GM12878 (cell line): Measurements from ENCODE around the gene UBE2F. TPM values are rescaled to one million over a fixed set of nuclear protein-coding genes. Genes with fewer than 3 reads are reported as not detected.

Experiments used
- BHLHE40 ChIP-seq, 2 experiments: fragments of 450-650 bp in 1 of 2; IDR thresholded peaks; 2 replicates each; pipeline ENCODE4 v1.6.1; 2011 to 2017; ENCODE audit warnings: low read depth in 2 of 2, borderline replicate concordance in 1 of 2, improper control_type of control experiment in 1 of 2, low read length in 1 of 2, mild to moderate bottlenecking in 1 of 2
- CBFB ChIP-seq: IDR thresholded peaks from 2 replicates; pipeline ENCODE4 v1.6.1; 2016; ENCODE audit warnings: antibody characterized with exemption, low read depth
- CHD1 ChIP-seq: IDR thresholded peaks from 2 replicates; pipeline ENCODE4 v1.6.1; 2012; ENCODE audit warnings: low read depth, low read length, improper control_type of control experiment
- CREM ChIP-seq: IDR thresholded peaks from 2 replicates; pipeline ENCODE4 v1.6.1; 2014; ENCODE audit warnings: antibody characterized with exemption, low read depth
- JUND ChIP-seq: IDR thresholded peaks from 2 replicates; pipeline ENCODE4 v1.6.1; 2012; ENCODE audit warnings: low read depth, mild to moderate bottlenecking, low read length, improper control_type of control experiment, moderate library complexity
- MEF2B ChIP-seq: fragments of 450-650 bp; IDR thresholded peaks from 2 replicates; pipeline ENCODE4 v1.6.1; 2018; ENCODE audit warnings: mild to moderate bottlenecking, moderate library complexity; ENCODE audit not compliant: partially characterized antibody, poor library complexity, severe bottlenecking
- ZNF384 ChIP-seq: IDR thresholded peaks from 2 replicates; pipeline ENCODE4 v1.6.1; 2012; ENCODE audit warnings: low read depth, mild to moderate bottlenecking, low read length, improper control_type of control experiment, borderline replicate concordance
- polyA plus RNA-seq, 11 experiments: library from polyadenylated mRNA; depleted of rRNA in 4 of 11; unstranded in 6 of 11; stranded (reverse) in 5 of 11; fragments of >200 nt; fragmentation: Nextera tagmentation in 4 of 11; fragmentation: Illumina TruSeq in 1 of 11; extraction: Ambion mirVana in 4 of 11; extraction: Trizol in 1 of 11; gene quantifications; 1 replicate in 1 of 11; 2 replicates in 10 of 11; pipeline versions ENCODE4 v1.2.1 to v1.2.3, GENCODE V29; 2011 to 2016; ENCODE audit warnings: inconsistent platforms in 2 of 11, missing spikeins in 2 of 11, low read depth in 1 of 11
- total RNA-seq, 4 experiments: library from RNA; depleted of rRNA in 3 of 4; stranded (reverse); fragments of >200 nt in 3 of 4; fragmentation: Illumina TruSeq in 1 of 4; extraction: Trizol in 1 of 4; gene quantifications; 2 replicates each; pipeline versions ENCODE4 v1.2.1 to v1.2.3, GENCODE V29; 2013 to 2021
- TF ChIP-seq, protein P1 (sequence below): fragments of 450-650 bp; IDR thresholded peaks from 2 replicates; pipeline ENCODE4 v1.6.1; 2018; ENCODE audit warnings: borderline replicate concordance, mild to moderate bottlenecking; ENCODE audit not compliant: partially characterized antibody
- TF ChIP-seq, protein P2 (sequence below): fragments of 450-650 bp; IDR thresholded peaks from 2 replicates; pipeline ENCODE4 v1.6.1; 2016; ENCODE audit warnings: mild to moderate bottlenecking

UBE2F gene
- total and polyA plus RNA-seq, 10 of the 15 experiments (the other 5 are each of a cell fraction or from before 2014, with no cell fraction given) = 12.3 to 64.4 (median 31.5) TPM

DNA sequence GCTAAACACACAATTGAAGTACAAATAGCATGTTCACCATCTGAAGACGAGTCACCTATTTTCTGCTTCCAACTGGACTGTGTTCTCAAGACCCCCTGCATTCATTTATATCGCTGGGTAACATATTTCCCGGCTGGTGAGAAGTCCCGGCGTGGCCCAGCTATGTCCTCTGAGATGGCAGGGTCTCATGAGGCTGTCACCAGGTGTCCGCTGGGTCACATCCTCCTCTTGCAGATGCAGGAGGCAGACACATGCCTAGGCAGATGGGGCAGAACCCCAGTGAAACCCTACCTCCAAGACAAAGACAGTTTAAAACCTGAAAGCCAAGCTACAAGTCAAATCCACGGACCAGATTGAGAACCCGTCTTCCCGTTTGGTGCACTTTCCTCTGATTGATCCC is 36.8 kb upstream of the UBE2F start (continued):
- no peak for TF ChIP-seq ZNF384
- TF ChIP-seq, protein P1, sequence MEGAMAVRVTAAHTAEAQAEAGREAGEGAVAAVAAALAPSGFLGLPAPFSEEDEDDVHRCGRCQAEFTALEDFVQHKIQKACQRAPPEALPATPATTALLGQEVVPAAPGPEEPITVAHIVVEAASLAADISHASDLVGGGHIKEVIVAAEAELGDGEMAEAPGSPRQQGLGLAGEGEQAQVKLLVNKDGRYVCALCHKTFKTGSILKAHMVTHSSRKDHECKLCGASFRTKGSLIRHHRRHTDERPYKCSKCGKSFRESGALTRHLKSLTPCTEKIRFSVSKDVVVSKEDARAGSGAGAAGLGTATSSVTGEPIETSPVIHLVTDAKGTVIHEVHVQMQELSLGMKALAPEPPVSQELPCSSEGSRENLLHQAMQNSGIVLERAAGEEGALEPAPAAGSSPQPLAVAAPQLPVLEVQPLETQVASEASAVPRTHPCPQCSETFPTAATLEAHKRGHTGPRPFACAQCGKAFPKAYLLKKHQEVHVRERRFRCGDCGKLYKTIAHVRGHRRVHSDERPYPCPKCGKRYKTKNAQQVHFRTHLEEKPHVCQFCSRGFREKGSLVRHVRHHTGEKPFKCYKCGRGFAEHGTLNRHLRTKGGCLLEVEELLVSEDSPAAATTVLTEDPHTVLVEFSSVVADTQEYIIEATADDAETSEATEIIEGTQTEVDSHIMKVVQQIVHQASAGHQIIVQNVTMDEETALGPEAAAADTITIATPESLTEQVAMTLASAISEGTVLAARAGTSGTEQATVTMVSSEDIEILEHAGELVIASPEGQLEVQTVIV = no peak
- TF ChIP-seq BHLHE40 (IDR thresholded peaks at IDR 0.05; ENCODE audit: borderline replicate concordance in 1 of 2, low read depth in 2 of 2, low read length in 1 of 2) = no peak
- TF ChIP-seq CREM = no peak
- TF ChIP-seq CHD1 = no peak
- TF ChIP-seq MEF2B = no peak
- TF ChIP-seq, protein P2, sequence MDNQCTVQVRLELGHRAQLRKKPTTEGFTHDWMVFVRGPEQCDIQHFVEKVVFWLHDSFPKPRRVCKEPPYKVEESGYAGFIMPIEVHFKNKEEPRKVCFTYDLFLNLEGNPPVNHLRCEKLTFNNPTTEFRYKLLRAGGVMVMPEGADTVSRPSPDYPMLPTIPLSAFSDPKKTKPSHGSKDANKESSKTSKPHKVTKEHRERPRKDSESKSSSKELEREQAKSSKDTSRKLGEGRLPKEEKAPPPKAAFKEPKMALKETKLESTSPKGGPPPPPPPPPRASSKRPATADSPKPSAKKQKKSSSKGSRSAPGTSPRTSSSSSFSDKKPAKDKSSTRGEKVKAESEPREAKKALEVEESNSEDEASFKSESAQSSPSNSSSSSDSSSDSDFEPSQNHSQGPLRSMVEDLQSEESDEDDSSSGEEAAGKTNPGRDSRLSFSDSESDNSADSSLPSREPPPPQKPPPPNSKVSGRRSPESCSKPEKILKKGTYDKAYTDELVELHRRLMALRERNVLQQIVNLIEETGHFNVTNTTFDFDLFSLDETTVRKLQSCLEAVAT = no peak
- no peak for TF ChIP-seq JUND
- no peak for TF ChIP-seq CBFB
